NCI-H345 treated with DMSO at 0.1 percent for 48 hours (cell line): Measurements from ENCODE around the gene IRS4.

Experiments
- DNase-seq: peaks from one replicate; lab custom pipeline; 2025; ENCODE audit not compliant: unreplicated experiment; lab: John Stamatoyannopoulos, UW

Gene IRS4

DNA sequence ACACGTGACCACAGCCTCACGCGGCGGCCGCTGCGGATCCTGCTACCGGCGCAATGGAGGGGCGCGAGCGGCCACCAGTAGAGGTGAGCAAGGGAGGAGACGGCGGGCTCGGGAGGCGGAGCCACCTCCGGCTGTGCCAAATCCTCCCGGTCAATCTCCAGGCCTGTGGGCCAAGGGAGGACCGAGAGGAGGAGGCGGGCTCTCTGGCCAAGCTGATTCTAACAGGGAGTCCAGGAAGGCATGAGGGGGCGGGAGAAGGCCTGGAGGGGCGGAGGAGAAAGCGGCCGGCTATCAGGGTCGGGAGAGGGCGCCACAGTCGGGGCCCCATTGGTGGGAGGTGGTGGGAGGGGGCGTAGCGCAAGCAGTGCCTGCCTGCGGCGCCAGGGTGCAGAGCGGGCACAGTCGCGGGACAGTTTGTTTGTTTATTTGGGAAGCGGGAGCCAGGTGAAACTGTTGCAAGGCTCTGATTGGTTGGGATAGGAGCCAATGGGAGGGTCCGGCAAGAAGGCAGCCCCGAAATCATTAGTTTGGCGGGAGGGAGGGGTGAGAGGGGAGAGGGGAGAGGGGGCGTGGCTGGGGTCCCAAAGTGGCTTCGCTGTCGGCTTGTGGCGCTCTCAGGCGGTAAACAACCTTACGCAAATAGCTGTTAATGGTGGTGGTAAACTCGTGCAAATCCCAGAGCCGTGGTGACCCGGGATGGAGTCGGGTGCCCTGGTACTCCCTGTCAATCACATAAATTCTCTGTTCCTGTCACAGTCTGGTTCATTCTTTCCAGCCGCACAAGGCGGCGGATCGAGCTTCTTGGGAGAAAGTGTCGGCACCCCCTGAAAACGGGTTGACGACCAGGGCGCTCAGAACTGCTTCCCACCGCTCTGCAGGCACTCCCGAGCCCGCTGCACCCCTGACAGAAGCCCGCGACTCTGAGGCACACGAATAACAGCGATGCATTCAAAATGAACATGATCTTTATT, at the start of gene IRS4:
Gene IRS4 (minus strand): TSS at position 55 of the 971 bp plus-strand sequence.
- no peak for DNase-seq

DNA sequence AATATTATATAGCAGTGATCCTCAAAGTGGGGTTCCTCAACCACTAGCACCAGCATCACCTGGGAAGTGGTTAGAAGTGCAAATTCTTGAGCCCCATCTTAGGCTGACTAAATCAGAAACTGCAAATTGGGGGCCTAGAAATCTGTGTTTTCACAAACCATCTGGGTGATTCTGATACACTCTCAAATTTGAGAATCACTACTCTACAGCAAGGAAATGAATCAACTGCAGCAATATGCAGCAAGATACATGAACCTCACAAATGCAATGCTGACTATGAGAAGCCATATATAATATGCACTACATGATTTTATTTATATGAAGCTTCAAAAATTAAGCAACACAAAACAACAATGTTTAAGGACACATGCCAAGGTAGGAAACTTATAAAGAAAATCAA, 36.2 kb upstream of the IRS4 start:
- DNase-seq = no peak

GRCh38 chrX:108763559-108763958, 27.2 kb upstream of the IRS4 start:
- DNase-seq = no peak

DNA sequence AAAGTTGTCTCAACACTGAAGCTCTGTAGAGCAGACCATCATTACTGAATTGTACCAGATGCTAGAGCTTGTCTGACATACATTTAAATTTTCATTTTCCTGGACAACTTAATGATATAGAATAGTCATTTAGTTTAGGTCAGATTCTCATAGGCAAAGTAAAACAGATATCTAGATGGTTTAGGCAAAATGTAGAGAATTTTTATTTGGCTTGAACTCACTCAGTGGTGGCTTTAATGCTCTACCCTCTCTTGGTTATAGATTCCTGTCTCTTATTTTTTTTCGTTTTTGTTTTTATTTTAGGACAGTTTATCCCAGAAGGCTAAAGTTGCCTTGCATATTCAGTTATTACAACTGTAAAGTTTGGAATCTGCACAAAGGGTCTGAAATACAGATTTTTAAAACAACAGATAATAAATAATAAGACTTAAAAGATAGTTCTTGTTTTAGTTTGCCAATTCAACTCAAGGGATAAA, 4.0 kb upstream of the IRS4 start:
- no peak for DNase-seq

DNA sequence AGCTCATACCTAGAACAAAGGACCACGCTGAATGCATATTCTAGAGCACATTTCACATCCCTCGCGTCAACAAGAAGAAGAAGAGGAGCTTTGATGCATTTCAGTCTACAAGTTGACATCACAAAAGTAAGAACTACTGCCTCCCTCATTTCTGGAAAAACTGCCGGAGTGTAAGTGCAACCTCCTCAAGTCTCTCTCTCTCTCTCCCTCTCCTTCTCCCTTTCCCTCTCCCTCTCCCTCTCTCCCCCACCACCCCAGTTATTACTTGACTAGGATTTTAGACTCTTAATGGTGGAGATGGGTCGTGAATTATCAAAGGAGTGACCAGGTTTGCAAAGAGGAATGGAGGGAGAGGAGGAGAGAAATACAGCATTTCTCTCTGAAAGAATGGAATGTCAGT, 1.4 kb upstream of the IRS4 start:
- no peak for DNase-seq

DNA sequence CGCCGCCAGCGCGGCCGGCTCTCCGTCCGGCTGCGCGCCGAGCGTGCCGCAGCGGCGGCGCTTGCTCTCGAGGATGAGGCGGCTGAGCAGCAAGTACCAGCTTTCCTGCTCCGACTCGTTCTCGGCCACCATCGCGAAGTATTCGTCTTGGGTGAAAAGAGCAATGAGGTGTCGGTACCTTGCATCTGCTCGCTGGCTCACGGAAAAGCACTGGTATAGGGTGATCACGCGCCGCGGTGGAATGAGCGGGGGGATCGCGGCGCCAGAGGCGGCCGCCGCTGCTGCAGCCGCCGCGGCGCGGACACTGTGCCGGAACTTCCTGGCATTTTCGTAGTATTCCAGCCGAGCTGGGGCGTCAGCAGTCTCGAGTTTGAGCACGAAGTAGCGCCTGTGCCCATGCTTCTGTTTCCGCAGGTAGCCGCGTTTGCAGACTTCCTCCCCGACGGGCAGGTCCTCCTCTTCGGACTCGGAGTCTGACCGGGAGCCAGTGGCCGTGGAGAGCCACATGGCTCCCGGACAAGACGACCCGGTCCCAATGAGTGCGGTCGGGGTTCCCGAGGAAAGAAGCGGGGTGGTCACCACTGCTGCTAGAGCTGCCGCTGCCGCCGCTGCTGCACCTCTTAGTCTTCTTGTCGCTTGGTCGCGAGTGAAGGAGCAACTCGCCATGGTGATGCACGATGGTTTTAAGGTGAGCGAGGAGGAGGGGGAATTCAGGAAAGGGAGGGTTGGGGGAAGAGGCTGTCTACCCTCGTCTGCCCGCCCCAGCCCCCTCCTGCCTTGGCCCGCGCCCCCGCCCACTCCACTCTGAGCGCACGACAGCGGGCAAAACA, 469 bp downstream of the IRS4 start:
- DNase-seq = no peak

DNA sequence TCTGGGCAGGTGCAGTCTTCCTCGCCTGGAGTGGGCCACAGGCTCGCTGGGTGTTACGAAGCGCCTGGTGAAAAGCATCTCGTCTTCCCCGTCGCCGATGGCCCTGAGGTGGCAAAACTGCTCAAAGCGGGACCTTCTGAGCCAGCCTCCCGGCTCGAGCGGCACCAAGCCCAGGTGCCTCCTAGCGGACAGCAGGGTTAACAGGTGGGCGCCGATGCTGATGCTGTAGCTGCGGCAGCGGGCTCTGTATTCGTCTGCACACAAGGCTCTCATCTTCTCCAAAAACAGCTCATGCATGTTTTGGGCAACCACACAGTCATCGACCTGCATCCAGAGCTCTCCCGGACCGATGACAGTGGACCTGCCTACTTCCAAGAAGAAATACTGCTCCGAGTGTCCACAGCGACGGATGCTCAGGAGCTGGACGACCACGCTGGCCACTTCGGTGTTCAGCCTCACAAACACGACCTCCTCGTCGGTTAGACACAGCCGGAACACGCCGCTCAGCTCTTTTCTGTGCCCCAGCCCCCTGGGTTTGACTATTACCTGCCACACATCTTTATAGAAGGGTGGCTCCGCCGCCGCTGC, 1.2 kb downstream of the IRS4 start:
- DNase-seq = peak; percentile 33

DNA sequence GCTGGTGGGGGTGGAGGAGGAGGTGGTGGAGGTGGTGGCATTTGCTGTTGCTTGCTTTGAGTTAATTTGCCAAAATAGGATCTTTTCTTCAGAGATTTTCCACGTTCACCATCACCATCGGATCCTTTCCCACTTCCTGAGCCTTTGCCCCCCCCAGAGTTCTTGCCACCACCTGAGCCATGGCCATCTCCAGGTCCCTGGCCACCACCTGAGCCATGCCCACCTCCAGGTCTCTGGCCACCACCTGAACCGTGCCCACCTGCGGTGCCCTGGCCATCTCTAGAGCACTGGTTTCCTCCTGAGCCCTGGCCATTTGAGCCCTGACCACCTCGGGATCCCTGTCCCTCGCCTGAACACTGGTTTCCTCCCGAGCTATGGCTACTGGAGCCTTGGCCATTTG, 1.9 kb downstream of the IRS4 start:
- no peak for DNase-seq

DNA sequence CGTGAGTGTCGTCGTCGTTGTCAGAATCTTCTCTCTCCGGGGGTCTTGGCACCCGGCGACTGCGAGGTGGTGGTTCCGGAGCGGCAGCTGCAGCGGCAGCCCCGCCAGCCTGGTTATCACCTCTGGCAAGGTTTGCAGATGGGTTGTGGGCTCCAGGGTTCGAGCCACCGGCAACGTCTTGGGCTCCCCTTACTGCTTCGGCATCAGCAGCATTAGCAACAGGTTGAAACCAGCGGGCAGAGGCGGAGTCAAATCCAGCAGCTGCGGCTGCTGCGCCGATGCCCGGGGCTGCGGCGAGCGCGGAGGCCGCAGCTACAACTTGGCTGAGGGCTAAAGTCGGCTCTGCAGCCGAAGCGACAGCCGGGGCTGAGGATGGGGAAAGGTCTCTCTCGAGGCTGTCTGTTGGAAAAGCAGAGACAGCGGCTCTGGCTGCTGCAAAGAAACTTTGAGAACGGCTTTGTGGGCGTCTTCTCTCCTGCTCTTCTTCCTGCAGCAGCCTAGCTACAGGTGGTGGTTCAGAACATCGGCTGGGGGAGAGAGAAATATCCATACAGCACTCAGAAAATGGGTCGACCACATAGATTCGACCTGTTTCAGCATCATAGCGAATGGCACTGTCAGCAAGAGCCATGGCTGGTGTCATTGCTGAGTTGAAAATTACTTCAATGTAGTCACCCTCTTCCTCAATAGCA, 3.6 kb downstream of the IRS4 start:
- DNase-seq = peak; percentile 13

DNA sequence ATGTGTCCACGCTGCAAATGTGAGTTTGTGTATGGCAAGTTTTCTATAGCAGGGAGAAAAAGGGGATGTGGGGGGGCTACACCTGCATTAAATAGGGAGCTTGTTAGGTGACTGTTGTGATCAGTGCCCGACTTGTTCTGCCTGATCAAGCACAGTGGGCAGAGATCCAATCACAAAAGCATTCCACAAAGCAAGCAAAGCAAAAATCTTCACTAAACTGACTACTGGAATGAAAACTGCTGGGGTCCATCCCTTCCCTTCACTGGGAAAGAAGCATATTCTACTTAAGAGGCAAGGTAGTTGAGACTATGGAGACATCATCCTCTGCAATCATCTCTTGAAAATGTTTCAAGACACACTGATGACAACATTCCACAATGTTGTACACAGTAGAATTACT, 5.2 kb downstream of the IRS4 start:
- DNase-seq = no peak

DNA sequence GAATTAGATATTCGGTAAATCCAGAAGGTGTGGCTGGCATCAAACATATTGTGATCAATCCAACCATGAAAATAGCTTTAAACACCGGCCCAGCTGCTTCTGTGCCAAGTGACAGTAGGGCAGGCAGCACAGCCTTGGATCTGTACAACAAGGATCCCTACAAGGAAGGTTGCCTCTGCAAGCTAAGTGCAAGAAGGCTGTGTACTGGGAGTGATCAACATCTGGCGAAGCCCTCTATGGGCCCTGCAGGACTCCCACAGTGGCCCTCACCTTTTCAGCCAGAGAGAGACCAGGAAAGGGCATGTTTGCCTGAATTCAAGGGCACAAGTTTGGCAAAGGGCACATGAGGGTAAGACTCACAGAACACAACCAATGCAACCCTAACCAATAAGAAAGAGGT, 9.6 kb downstream of the IRS4 start:
- DNase-seq = no peak

GRCh38 chrX:108722561-108722960, 13.8 kb downstream of the IRS4 start:
- no peak for DNase-seq

- no peak for DNase-seq
These were observed 23.5 kb downstream of the IRS4 start for GRCh38 chrX:108712886-108713285.

GRCh38 chrX:108704839-108705238, 31.5 kb downstream of the IRS4 start:
- no peak for DNase-seq

DNA sequence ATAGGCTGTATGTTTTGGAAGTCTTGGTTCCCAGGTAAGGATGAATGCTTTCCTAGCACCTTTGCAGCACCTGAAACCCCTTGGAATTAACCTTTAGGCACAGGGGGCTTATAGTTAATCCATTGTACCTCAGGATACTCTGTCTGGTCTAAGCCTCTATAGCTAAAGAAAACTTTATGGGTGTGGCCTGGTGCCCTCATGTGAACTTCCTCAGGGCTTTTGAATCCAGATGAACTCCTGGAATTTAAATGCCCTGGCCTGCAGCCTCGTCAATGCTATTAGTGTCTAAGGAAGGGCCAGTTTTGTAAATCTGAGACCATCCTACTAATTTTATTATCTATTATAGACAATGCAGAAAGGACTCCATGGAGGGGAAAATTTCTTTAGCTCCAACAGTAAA, 33.8 kb downstream of the IRS4 start:
- no peak for DNase-seq

GRCh38 chrX:108701633-108702032, 34.7 kb downstream of the IRS4 start:
- DNase-seq = no peak

DNA sequence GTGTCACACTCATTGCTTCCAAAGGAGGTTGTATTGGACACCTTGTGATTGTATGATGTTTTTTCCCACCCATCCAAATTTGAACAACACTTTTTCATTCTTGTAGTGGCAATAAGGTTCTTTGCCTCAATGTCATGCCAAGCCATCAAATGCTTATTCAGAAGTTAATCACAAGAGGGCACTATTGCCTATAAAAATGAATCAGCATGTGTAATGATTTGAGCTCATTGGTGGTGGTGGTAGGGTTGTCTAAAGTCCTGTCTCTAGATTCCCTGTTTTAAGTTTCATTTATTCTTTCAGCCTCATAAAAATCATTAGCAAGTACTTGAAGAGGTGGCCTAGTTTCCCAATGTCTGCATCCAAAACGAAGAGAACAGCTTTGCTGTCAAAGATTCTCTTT, 37.0 kb downstream of the IRS4 start:
- DNase-seq = no peak

DNA sequence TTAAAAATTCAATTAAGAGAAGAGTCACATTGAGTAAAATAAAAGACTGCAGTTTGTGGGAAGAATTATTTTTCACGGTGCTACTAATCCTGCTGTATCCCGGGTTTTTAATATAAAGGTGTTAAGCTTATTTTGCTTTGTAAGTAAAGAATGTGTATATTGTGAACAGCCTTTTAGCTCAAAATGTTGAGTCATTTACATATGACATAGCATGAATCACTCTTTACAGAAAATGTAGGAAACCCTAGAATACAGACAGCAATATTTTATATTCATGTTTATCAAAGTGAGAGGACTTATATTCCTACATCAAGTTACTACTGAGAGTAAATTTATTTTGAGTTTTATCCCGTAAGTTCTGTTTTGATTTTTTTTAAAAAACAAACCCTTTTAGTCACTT, 39.7 kb downstream of the IRS4 start:
- no peak for DNase-seq
